ENCODE results near the gene ARHGAP26. TPM values are rescaled to one million over a fixed set of nuclear protein-coding genes. Genes with fewer than 3 reads are reported as not detected.

The ARHGAP26 gene
- total and polyA plus RNA-seq, 2 of the 4 experiments (the other 2 are of a cell fraction): 0.54 to 0.56 TPM

DNA sequence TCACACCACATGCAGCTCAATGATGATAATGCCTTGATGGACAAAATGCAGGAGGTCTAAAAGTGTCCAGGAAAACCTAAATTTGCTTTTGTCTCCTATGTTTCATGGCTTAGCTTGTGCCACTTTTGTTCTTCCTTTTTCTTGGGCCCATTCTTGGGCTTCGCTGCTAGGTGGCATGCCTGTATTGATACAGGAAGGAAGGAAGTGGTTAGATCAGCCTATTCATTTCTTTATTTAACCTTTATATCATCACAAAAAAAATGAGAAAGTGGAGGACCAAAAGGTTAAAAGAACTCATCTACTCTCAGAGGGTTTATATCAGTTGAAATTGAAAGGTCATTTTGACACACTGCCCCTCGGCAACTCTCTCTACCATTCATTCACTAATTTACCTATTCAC is 260.2 kb downstream of the ARHGAP26 start:
- Histone ChIP-seq H2BK5ac (ENCODE audit: low read depth, low read length, poor library complexity, severe bottlenecking) (no peak overlapping the region), H3K9me1 (ENCODE audit: insufficient read depth, low read length) (0 out of 2 replicates have a peak, but pooled peaks cover 3% of the 10 kb centered on the region), H2BK120ac (ENCODE audit: low read depth, low read length) (no peak overlapping the region), H3K56ac (ENCODE audit: extremely low read depth, insufficient read depth, low read length) (no peak overlapping the region), H3K4me1 (ENCODE audit: control insufficient read depth, insufficient read depth, low read length) (peaks cover 10% of the 10 kb centered on the region), H3K79me1 (ENCODE audit: low read depth in 1 of 2, low read length in 2 of 2) (no peaks in the 10 kb centered on the region), H3K9me3 (ENCODE audit: control insufficient read depth, insufficient read depth, low read length) (no peaks in the 10 kb centered on the region), H3K4me2 (ENCODE audit: low read depth, low read length) (no peak overlapping the region), H2BK15ac (ENCODE audit: low read depth, low read length) (no peak overlapping the region), H3K27ac (ENCODE audit: insufficient read depth, low read length) (no peak overlapping the region), H4K20me1 (ENCODE audit: insufficient read depth, low read length) (no peaks in the 10 kb centered on the region), H3K14ac (replicated peaks; ENCODE audit: low read depth, low read length) (no peak overlapping the region), H4K91ac (ENCODE audit: insufficient read depth, low read depth, low read length) (no peak overlapping the region), H3K18ac (ENCODE audit: low read depth, low read length) (no peak overlapping the region), H2AK5ac (ENCODE audit: low read depth, low read length) (peak overlapping the region; percentile 13; the same call in 1 of the 2 replicates), H2AFZ (replicated peaks; ENCODE audit: low read length, poor library complexity) (no peak overlapping the region), H3K4me3 (ENCODE audit: insufficient read depth, low read depth, low read length) (no peak overlapping the region), H2BK20ac (ENCODE audit: low read depth, low read length) (no peak overlapping the region), H3K4ac (ENCODE audit: low read depth, low read length) (no peak overlapping the region), H3K23ac (ENCODE audit: low read depth, low read length) (no peak overlapping the region), H3K36me3 (ENCODE audit: control insufficient read depth, insufficient read depth, low read length) (no peaks in the 10 kb centered on the region), H2AK9ac (replicated peaks; ENCODE audit: low read depth, low read length, poor library complexity) (no peak overlapping the region), H3K27me3 (ENCODE audit: control insufficient read depth, insufficient read depth, low read length) (peaks cover 11% of the 10 kb centered on the region), H4K8ac (ENCODE audit: low read depth in 2 of 2, low read length in 2 of 2) (no peak overlapping the region), H4K5ac (ENCODE audit: low read depth, low read length) (no peak overlapping the region), H3K9ac (ENCODE audit: low read depth, low read length) (no peak overlapping the region)
- in situ Hi-C loops (cut with MboI; ENCODE audit: low sequenced_read_pairs) (no loop called here), intact Hi-C loops (cut with micrococcal nuclease) (loop anchor here (5.0 kb wide), 1 partner anchor 477 kb away; no protein-coding TSS in a partner anchor), dilution Hi-C loops (cut with HindIII; ENCODE audit: low sequenced_read_pairs, unreplicated experiment) (no loop called here)
- DNase-seq (no peak), ATAC-seq (ENCODE audit: low read depth) (no peak)
- ChIA-PET CTCF (no interaction called here), POLR2A (ENCODE audit: unreplicated experiment) (no interaction called here)
- WGBS, 2 experiments (ENCODE audit: extremely low coverage in 2 of 2, insufficient read length in 1 of 2): no CpG with 5 or more reads among the region's 2 CpGs
- TF ChIP-seq RCOR1 (IDR thresholded peaks at IDR 0.05; ENCODE audit: insufficient replicate concordance, low read length) (no peak), BHLHE40 (IDR thresholded peaks at IDR 0.05; ENCODE audit: low read depth, low read length) (no peak)
- TF ChIP-seq, protein P1, sequence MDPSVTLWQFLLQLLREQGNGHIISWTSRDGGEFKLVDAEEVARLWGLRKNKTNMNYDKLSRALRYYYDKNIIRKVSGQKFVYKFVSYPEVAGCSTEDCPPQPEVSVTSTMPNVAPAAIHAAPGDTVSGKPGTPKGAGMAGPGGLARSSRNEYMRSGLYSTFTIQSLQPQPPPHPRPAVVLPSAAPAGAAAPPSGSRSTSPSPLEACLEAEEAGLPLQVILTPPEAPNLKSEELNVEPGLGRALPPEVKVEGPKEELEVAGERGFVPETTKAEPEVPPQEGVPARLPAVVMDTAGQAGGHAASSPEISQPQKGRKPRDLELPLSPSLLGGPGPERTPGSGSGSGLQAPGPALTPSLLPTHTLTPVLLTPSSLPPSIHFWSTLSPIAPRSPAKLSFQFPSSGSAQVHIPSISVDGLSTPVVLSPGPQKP (IDR thresholded peaks at IDR 0.05; ENCODE audit: borderline replicate concordance, low read depth, low read length): no peak
- no TSS peak for BruUV-seq (replicated peaks)
